HG03175 (cell line): Measurements from ENCODE around the gene PRSS21.

Experiments used
- ATAC-seq: cut with Tn5 transposase; IDR thresholded peaks from one replicate; pipeline ENCODE4 v1.9.1; 2021; ENCODE audit warnings: mild to moderate bottlenecking, moderate library complexity; ENCODE audit not compliant: unreplicated experiment

The PRSS21 gene

GRCh38 chr16:2804728-2805127, 12.3 kb upstream of the PRSS21 start:
- ATAC-seq: no peak

GRCh38 chr16:2806286-2806685, 10.8 kb upstream of the PRSS21 start:
- no peak for ATAC-seq

GRCh38 chr16:2808181-2808580, 8.9 kb upstream of the PRSS21 start:
- no peak for ATAC-seq

- no peak for ATAC-seq
These were observed 7.8 kb upstream of the PRSS21 start for GRCh38 chr16:2809149-2809760.

GRCh38 chr16:2810651-2811050, 6.4 kb upstream of the PRSS21 start:
- no peak for ATAC-seq

GRCh38 chr16:2811703-2812471, 5.2 kb upstream of the PRSS21 start:
- no peak for ATAC-seq

- no peak for ATAC-seq
These were observed 3.2 kb upstream of the PRSS21 start for GRCh38 chr16:2813771-2814221.

GRCh38 chr16:2814551-2815298, 2.3 kb upstream of the PRSS21 start:
- no peak for ATAC-seq

GRCh38 chr16:2815299-2815771, 1.7 kb upstream of the PRSS21 start:
- ATAC-seq: no peak

- no peak for ATAC-seq
These were observed 569 bp downstream of the PRSS21 start for GRCh38 chr16:2817340-2818271.

GRCh38 chr16:2818272-2818876, 1.3 kb downstream of the PRSS21 start:
- ATAC-seq: no peak

- no peak for ATAC-seq
These were observed 2.3 kb downstream of the PRSS21 start for GRCh38 chr16:2819179-2819938.

GRCh38 chr16:2819939-2820835, 3.1 kb downstream of the PRSS21 start:
- no peak for ATAC-seq

GRCh38 chr16:2820836-2821486, 3.9 kb downstream of the PRSS21 start:
- no peak for ATAC-seq

GRCh38 chr16:2821487-2822157, 4.6 kb downstream of the PRSS21 start:
- ATAC-seq: no peak

- no peak for ATAC-seq
These were observed 5.1 kb downstream of the PRSS21 start for GRCh38 chr16:2822158-2822495.

- no peak for ATAC-seq
These were observed 5.5 kb downstream of the PRSS21 start for GRCh38 chr16:2822496-2822895.

- ATAC-seq: no peak
These were observed 7.6 kb downstream of the PRSS21 start for GRCh38 chr16:2824626-2825025.
